Thoracic aorta (tissue), 2 donors: ENCODE measurements around the gene CTNNA3. TPM values are rescaled to one million over a fixed set of nuclear protein-coding genes. Genes with fewer than 3 reads are reported as not detected.

Experiments used
- ATAC-seq: fragments of 150-250 bp; one replicate; pipeline ENCODE4 v1.8.0; 2017; ENCODE audit warnings: low read depth; ENCODE audit not compliant: insufficient number of reproducible peaks, low FRiP score
- DNase-seq: peaks from one replicate; pipeline ENCODE4 v3.0.0-alpha.2; 2020; ENCODE audit warnings: low spot score
- H3K27ac ChIP-seq, 2 donors: fragments of 200-600 bp; sonication (generic); 1 replicate in 1 of 2; 2 replicates in 1 of 2; pipeline ENCODE4 v1.5.1; 2016; ENCODE audit warnings: mild to moderate bottlenecking in 2 of 2, moderate library complexity in 2 of 2
- H3K27me3 ChIP-seq: fragments of 200-600 bp; sonication (generic); replicated peaks from 2 replicates; pipeline ENCODE4 v1.6.0; 2016; ENCODE audit warnings: mild to moderate bottlenecking; ENCODE audit not compliant: insufficient read depth
- H3K36me3 ChIP-seq: fragments of 200-600 bp; sonication (generic); one replicate; pipeline ENCODE4 v1.5.1; 2016
- H3K4me1 ChIP-seq, 2 donors: fragments of 200-600 bp; sonication (generic); 1 replicate in 1 of 2; 2 replicates in 1 of 2; pipeline versions ENCODE4 v1.5.1 to v1.6.0; 2016; ENCODE audit warnings: low read depth in 2 of 2, mild to moderate bottlenecking in 1 of 2; ENCODE audit not compliant: control insufficient read depth in 1 of 2
- H3K4me3 ChIP-seq: fragments of 200-600 bp; sonication (generic); 2 replicates; pipeline ENCODE4 v1.5.1; 2016; ENCODE audit warnings: mild to moderate bottlenecking
- H3K9me3 ChIP-seq: fragments of 200-600 bp; sonication (generic); 2 replicates; pipeline ENCODE4 v1.5.1; 2016
- CTCF ChIP-seq: fragments of 200-600 bp; sonication (generic); IDR thresholded peaks from one replicate; pipeline ENCODE4 v1.5.1; 2019; ENCODE audit warnings: antibody characterized with exemption
- total RNA-seq, 2 donors: library from RNA; depleted of rRNA; stranded (reverse); fragments of >200 nt; gene quantifications; one replicate each; pipeline versions ENCODE4 v1.1.0 to v1.2.3, GENCODE V29; 2016

CTNNA3 gene
- total RNA-seq, 2 donors from 2014 or later: 0.95 to 1.2 TPM

DNA sequence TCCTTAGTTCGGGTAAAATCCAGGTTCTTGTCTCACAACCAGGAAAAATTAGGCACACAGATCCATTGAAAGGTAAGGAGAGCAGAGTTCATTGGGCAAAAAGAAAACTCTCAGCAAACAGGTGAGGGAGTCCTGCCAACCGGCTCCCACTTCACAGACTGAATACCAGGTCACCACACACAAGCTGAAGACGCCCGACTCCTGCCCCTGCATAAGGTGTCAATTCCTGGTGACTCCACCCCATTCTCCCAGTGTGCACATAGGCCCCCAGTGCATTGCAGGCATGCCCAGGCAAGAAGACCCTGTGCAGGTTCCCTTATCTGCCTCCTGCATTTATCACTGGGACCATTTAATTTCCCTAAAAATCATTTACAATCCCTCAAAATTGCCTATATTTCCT, 415.6 kb downstream of the CTNNA3 start:
- H3K9me3 ChIP-seq: no peaks in the 10 kb centered on the region
- DNase-seq: no peak
- no peak for TF ChIP-seq CTCF
- no peak overlapping the region for H3K27ac ChIP-seq
- H3K27me3 ChIP-seq: no peaks in the 10 kb centered on the region
- H3K4me1 ChIP-seq: no peaks in the 10 kb centered on the region
- H3K4me3 ChIP-seq: no peak overlapping the region
- ATAC-seq: no peak
- H3K36me3 ChIP-seq: no peaks in the 10 kb centered on the region

DNA sequence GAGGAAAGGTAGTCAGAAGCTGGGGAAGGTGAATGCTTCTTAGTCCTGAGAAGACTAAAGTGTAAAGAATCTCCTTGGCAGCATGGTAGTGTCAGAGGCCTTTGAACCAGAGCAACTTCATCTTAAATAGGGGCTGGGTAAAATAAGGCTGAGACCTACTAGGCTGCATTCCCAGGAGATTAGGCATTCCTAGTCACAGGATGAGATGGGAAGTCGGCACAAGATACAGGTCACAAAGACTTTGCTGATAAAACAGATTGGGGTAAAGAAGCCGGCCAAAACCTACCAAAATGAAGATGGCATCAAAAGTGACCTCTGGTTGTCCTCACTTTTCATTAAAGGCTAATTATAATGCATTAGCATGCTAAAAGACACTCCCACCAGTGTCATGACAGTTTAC, 418.6 kb downstream of the CTNNA3 start:
- ATAC-seq: no peak
- Histone ChIP-seq H3K4me1 (no peaks in the 10 kb centered on the region), H3K4me3 (no peak overlapping the region), H3K27me3 (no peaks in the 10 kb centered on the region), H3K9me3 (no peaks in the 10 kb centered on the region), H3K27ac (no peak overlapping the region), H3K36me3 (no peaks in the 10 kb centered on the region)
- DNase-seq: no peak
- no peak for TF ChIP-seq CTCF

GRCh38 chr10:67269828-67270227, 426.2 kb downstream of the CTNNA3 start:
- DNase-seq (no peak), ATAC-seq (no peak)
- H3K27ac ChIP-seq: no peak overlapping the region
- H3K9me3 ChIP-seq: no peaks in the 10 kb centered on the region
- H3K4me1 ChIP-seq: no peaks in the 10 kb centered on the region
- no peaks in the 10 kb centered on the region for H3K36me3 ChIP-seq
- TF ChIP-seq CTCF: no peak
- no peak overlapping the region for H3K4me3 ChIP-seq
- H3K27me3 ChIP-seq: no peaks in the 10 kb centered on the region

DNA sequence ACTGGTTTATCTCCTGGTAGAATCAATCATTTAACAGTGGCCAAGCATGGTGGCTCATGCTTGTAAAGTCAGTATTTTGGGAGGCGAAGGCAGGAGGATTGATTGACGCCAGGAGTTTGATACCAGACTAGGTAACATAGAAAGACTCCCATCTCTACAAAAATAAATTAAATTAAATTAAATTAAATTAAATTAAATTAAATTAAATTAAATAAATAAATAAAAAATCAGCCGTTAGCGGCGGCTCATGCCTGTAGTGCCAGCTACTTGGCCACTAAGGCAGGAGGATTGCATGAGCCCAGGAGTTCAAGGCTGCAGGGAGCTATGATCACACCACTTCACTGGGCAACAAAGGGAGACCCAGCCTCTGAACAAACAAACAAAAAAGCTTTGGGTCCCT, 427.8 kb downstream of the CTNNA3 start:
- H3K4me1 ChIP-seq: no peaks in the 10 kb centered on the region

GRCh38 chr10:67262675-67263074, 433.3 kb downstream of the CTNNA3 start:
- no peaks in the 10 kb centered on the region for H3K9me3 ChIP-seq
- no peaks in the 10 kb centered on the region for H3K4me1 ChIP-seq
- H3K27ac ChIP-seq: no peak overlapping the region
- ATAC-seq: no peak
- no peaks in the 10 kb centered on the region for H3K36me3 ChIP-seq
- TF ChIP-seq CTCF: no peak
- peak overlapping the region; percentile 20 for H3K4me3 ChIP-seq
- H3K27me3 ChIP-seq: no peaks in the 10 kb centered on the region
- DNase-seq: no peak

More for the DNA sequence above, 427.8 kb downstream of the CTNNA3 start:
- H3K4me3 ChIP-seq: no peak overlapping the region
- no peaks in the 10 kb centered on the region for H3K36me3 ChIP-seq
- H3K27ac ChIP-seq: no peak overlapping the region
- no peaks in the 10 kb centered on the region for H3K27me3 ChIP-seq
- DNase-seq (no peak), ATAC-seq (no peak)
- H3K9me3 ChIP-seq: no peaks in the 10 kb centered on the region
- TF ChIP-seq CTCF: no peak
